GM12878 (cell line): ENCODE data around the gene MTSS2. TPM values are rescaled to one million over a fixed set of nuclear protein-coding genes. Genes with fewer than 3 reads are reported as not detected.

Source experiments
- ATAC-seq: fragments of 200-7000 bp; cut with Tn5 transposase; 3 replicates; pipeline ENCODE4 v1.9.1; 2020; ENCODE audit warnings: mild to moderate bottlenecking, moderate library complexity
- BruUV-seq: library from RNA; stranded (reverse); fragments of 400-500 nt; replicated peaks from 2 replicates; lab custom pipeline; 2021; lab: Mats Ljungman, UMichigan
- CTCF ChIA-PET: fragments of 300-600 bp; sonication (Branson Sonifier 250); formaldehyde crosslinking; extraction: SDS; loops from one replicate; lab custom pipeline; 2021; ENCODE audit warnings: inconsistent platforms; lab: Yijun Ruan, JAX
- POLR2A ChIA-PET: fragments of 350-600 bp; formaldehyde crosslinking; extraction: SDS; loops from one replicate; lab custom pipeline; 2021; ENCODE audit warnings: inconsistent platforms; lab: Charles Lee
- RAD21 ChIA-PET: fragments of 300-600 bp; sonication (Branson Sonifier 250); formaldehyde crosslinking; loops from one replicate; lab custom pipeline; 2023; ENCODE audit warnings: antibody characterized with exemption; ENCODE audit not compliant: unreplicated experiment; lab: Charles Lee
- SMC1A ChIA-PET: fragments of 300-600 bp; sonication (Branson Sonifier 250); formaldehyde crosslinking; loops from one replicate; lab custom pipeline; 2023; ENCODE audit not compliant: unreplicated experiment, uncharacterized antibody; lab: Charles Lee
- DNase-seq: peaks from one replicate; pipeline ENCODE4 v3.0.0-alpha.2; 2011; ENCODE audit warnings: low read depth, low spot score
- FAIRE-seq: peaks from 3 replicates; lab custom pipeline; 2011; peaks lifted over from hg19 to GRCh38; lab: Jason Lieb, UNC
- H2AFZ ChIP-seq: 2 replicates; pipeline ENCODE4 v1.6.0; 2011; ENCODE audit warnings: low read depth, low read length, control low read depth; ENCODE audit not compliant: control insufficient read depth
- H3K27ac ChIP-seq: 2 replicates; pipeline ENCODE4 v1.5.1; 2011; ENCODE audit warnings: control low read depth; ENCODE audit not compliant: control insufficient read depth, insufficient read depth
- H3K27me3 ChIP-seq, 2 experiments: replicated peaks in 1 of 2; 2 replicates each; pipeline versions ENCODE4 v1.6.0 to v1.6.1; 2011; ENCODE audit warnings: low read length in 1 of 2; ENCODE audit not compliant: control insufficient read depth in 2 of 2, insufficient read depth in 2 of 2
- H3K36me3 ChIP-seq, 2 experiments: 2 replicates each; pipeline ENCODE4 v1.5.1; 2011; ENCODE audit warnings: low read length in 1 of 2; ENCODE audit not compliant: control insufficient read depth in 2 of 2, insufficient read depth in 2 of 2
- H3K4me1 ChIP-seq: 2 replicates; pipeline ENCODE4 v1.6.1; 2011; ENCODE audit warnings: mild to moderate bottlenecking, low read length, moderate library complexity, mixed read lengths; ENCODE audit not compliant: control insufficient read depth, insufficient read depth
- H3K4me2 ChIP-seq: 2 replicates; pipeline ENCODE4 v1.6.0; 2011; ENCODE audit warnings: control low read depth; ENCODE audit not compliant: control insufficient read depth, insufficient read depth
- H3K4me3 ChIP-seq: fragments of 200-600 bp; sonication (generic); 2 replicates; pipeline ENCODE4 v1.5.1; 2016
- H3K79me2 ChIP-seq: 2 replicates; pipeline ENCODE4 v1.6.0; 2011; ENCODE audit warnings: low read length; ENCODE audit not compliant: control insufficient read depth, insufficient read depth
- H3K9ac ChIP-seq: 2 replicates; pipeline ENCODE4 v1.8.0; 2011; ENCODE audit warnings: low read length, control low read depth, mixed read lengths; ENCODE audit not compliant: control insufficient read depth, insufficient read depth
- H3K9me3 ChIP-seq: replicated peaks from 3 replicates; pipeline ENCODE4 v1.5.1; 2011; ENCODE audit warnings: mild to moderate bottlenecking, low read length; ENCODE audit not compliant: control insufficient read depth, insufficient read depth
- H4K20me1 ChIP-seq: 2 replicates; pipeline ENCODE4 v1.6.0; 2011; ENCODE audit not compliant: control insufficient read depth, insufficient read depth
- CHD2 ChIP-seq: IDR thresholded peaks from 2 replicates; pipeline ENCODE4 v1.6.1; 2011; ENCODE audit warnings: low read depth, low read length, improper control_type of control experiment, borderline replicate concordance
- ESRRA ChIP-seq: IDR thresholded peaks from 2 replicates; pipeline ENCODE4 v1.6.1; 2012; ENCODE audit warnings: mild to moderate bottlenecking, low read length, improper control_type of control experiment
- FOXM1 ChIP-seq: IDR thresholded peaks from 2 replicates; pipeline ENCODE4 v1.6.1; 2012; ENCODE audit warnings: low read depth, mild to moderate bottlenecking, inconsistent platforms, low read length, moderate library complexity
- HDAC2 ChIP-seq: fragments of 200-600 bp; sonication (generic); IDR thresholded peaks from 2 replicates; pipeline ENCODE4 v1.6.1; 2017
- NFXL1 ChIP-seq: fragments of 450-650 bp; IDR thresholded peaks from 2 replicates; pipeline ENCODE4 v1.6.1; 2017; ENCODE audit warnings: antibody characterized with exemption, mild to moderate bottlenecking, borderline replicate concordance
- POLR2A ChIP-seq: IDR thresholded peaks from 2 replicates; pipeline ENCODE4 v1.6.1; 2011; ENCODE audit warnings: low read depth, mild to moderate bottlenecking, low read length
- ZNF384 ChIP-seq: IDR thresholded peaks from 2 replicates; pipeline ENCODE4 v1.6.1; 2012; ENCODE audit warnings: low read depth, mild to moderate bottlenecking, low read length, improper control_type of control experiment, borderline replicate concordance
- WGBS: methylation state at CpG from one replicate; pipeline ENCODE4 v1.1.6; 2016; ENCODE audit warnings: low lambda C conversion rate; ENCODE audit not compliant: insufficient replicate concordance, insufficient coverage; ENCODE audit errors: missing lambda C conversion rate; 5-methylcytosine and 5-hydroxymethylcytosine counted together
- in situ Hi-C: fragments of 300-500 bp; cut with MboI; formaldehyde crosslinking; loops from 9 replicates; pipeline ENCODE4 v1.14.3; 2018; ENCODE audit warnings: mixed read lengths
- intact Hi-C: fragments of 100-400 bp; cut with micrococcal nuclease; formaldehyde crosslinking; loops from one replicate; pipeline ENCODE4 v1.14.2; 2022; ENCODE audit not compliant: unreplicated experiment
- polyA plus RNA-seq, 11 experiments: library from polyadenylated mRNA; depleted of rRNA in 4 of 11; unstranded in 6 of 11; stranded (reverse) in 5 of 11; fragments of >200 nt; fragmentation: Nextera tagmentation in 4 of 11; fragmentation: Illumina TruSeq in 1 of 11; extraction: Ambion mirVana in 4 of 11; extraction: Trizol in 1 of 11; gene quantifications; 1 replicate in 1 of 11; 2 replicates in 10 of 11; pipeline versions ENCODE4 v1.2.1 to v1.2.3, GENCODE V29; 2011 to 2016; ENCODE audit warnings: inconsistent platforms in 2 of 11, missing spikeins in 2 of 11, low read depth in 1 of 11
- total RNA-seq, 4 experiments: library from RNA; depleted of rRNA in 3 of 4; stranded (reverse); fragments of >200 nt in 3 of 4; fragmentation: Illumina TruSeq in 1 of 4; extraction: Trizol in 1 of 4; gene quantifications; 2 replicates each; pipeline versions ENCODE4 v1.2.1 to v1.2.3, GENCODE V29; 2013 to 2021
- TF ChIP-seq, protein P1 (sequence below): fragments of 450-650 bp; IDR thresholded peaks from 2 replicates; pipeline ENCODE4 v1.6.1; 2016; ENCODE audit warnings: mild to moderate bottlenecking

MTSS2 gene
- total and polyA plus RNA-seq, 10 of the 15 experiments (the other 5 are each of a cell fraction or from before 2014, with no cell fraction given), result under 0.01 to 0.51 (median 0.14) TPM; not detected in 4

- TF ChIP-seq, protein P1, sequence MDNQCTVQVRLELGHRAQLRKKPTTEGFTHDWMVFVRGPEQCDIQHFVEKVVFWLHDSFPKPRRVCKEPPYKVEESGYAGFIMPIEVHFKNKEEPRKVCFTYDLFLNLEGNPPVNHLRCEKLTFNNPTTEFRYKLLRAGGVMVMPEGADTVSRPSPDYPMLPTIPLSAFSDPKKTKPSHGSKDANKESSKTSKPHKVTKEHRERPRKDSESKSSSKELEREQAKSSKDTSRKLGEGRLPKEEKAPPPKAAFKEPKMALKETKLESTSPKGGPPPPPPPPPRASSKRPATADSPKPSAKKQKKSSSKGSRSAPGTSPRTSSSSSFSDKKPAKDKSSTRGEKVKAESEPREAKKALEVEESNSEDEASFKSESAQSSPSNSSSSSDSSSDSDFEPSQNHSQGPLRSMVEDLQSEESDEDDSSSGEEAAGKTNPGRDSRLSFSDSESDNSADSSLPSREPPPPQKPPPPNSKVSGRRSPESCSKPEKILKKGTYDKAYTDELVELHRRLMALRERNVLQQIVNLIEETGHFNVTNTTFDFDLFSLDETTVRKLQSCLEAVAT, result no peak
- no peak for TF ChIP-seq ESRRA
- no peak for TF ChIP-seq CHD2
- TF ChIP-seq FOXM1, result no peak
- TF ChIP-seq, all 136 proteins: peak for 0
- 95% methylated on average over 9 of the region's 9 CpGs for WGBS
- Histone ChIP-seq H3K4me2 (no peak overlapping the region), H3K36me3 (no peaks in the 10 kb centered on the region; a peak in 2 of 4 replicates), H3K9me3 (no peaks in the 10 kb centered on the region), H3K4me1 (no peaks in the 10 kb centered on the region), H3K27me3 (no peaks in the 10 kb centered on the region), H4K20me1 (no peaks in the 10 kb centered on the region), H3K4me3 (no peak overlapping the region), H2AFZ (no peak overlapping the region), H3K79me2 (no peaks in the 10 kb centered on the region), H3K9ac (no peak overlapping the region), H3K27ac (no peak overlapping the region)
- FAIRE-seq, result no peak
- no TSS peak for BruUV-seq
- SMC1A ChIA-PET, result no interaction called here
- no peak for DNase-seq
- RAD21 ChIA-PET, result no interaction called here
- intact Hi-C loops (no loop called here), in situ Hi-C loops (no loop called here)
- POLR2A ChIA-PET, result no interaction called here
- CTCF ChIA-PET, result no interaction called here
- no peak for ATAC-seq
Observed at GRCh38 chr16:70717065-70717464, 31.2 kb upstream of the MTSS2 start.

DNA sequence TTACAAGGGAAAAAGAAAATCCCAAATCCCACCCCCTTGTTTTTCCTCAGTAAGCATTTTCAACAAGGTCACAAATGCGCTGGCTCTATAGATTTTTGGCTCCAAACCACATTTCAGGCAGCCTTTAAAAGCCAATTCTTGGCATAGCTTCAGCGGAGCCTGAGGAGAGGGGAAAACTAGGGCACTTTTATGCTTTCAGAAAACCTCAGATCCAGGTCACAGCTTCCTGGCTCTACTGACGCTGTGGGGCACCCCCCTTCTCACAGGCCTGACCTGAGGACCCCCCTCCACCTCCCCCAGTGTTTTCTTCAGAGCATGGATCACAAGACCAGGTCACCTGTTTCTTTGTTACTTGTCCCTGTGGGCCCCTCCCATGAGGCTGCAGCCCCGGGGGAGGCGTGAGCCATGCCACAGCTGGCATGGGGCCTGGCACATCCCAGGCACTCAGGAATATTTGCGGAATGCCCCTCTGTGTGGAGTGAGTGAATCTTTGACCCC lies 30.1 kb upstream of the MTSS2 start:
- no peak overlapping the region for H3K4me3 ChIP-seq
- DNase-seq, result no peak
- no peak overlapping the region for H3K4me2 ChIP-seq
- no TSS peak for BruUV-seq
- 82% methylated on average over 6 of the region's 6 CpGs for WGBS
- intact Hi-C loops, result no loop called here
- CTCF ChIA-PET, result no interaction called here
- H3K4me1 ChIP-seq, result no peaks in the 10 kb centered on the region
- no peaks in the 10 kb centered on the region for H3K79me2 ChIP-seq
- no peaks in the 10 kb centered on the region for H4K20me1 ChIP-seq
- RAD21 ChIA-PET, result no interaction called here
- H3K9me3 ChIP-seq, result no peaks in the 10 kb centered on the region
- no peak overlapping the region for H3K9ac ChIP-seq
- no peak for TF ChIP-seq NFXL1
- TF ChIP-seq POLR2A, result no peak
- TF ChIP-seq ZNF384, result no peak
- TF ChIP-seq HDAC2, result no peak
- TF ChIP-seq, all 136 proteins: peak for 0
- POLR2A ChIA-PET, result no interaction called here
- ATAC-seq, result no peak
- Histone ChIP-seq H3K27ac (no peak overlapping the region), H3K36me3 (peaks cover 0 to 2% of the 10 kb centered on the region in 2 experiments; a peak in 2 of 4 replicates), H3K27me3 (no peaks in the 10 kb centered on the region), H2AFZ (no peak overlapping the region)
- SMC1A ChIA-PET, result no interaction called here
- no peak for FAIRE-seq
- in situ Hi-C loops, result no loop called here
